WERI-Rb-1 (cell line): ENCODE data around the gene SLC25A21.
"Not testable (repeated sequence)": the region's sequence is repeated elsewhere in the genome, so short reads cannot be mapped to it uniquely, and the experiment has no call there.

Experiments used
- DNase-seq: peaks from one replicate; pipeline ENCODE4 v3.0.0-alpha.2; 2020
- H3K27ac ChIP-seq: fragments of 250-450 bp; sonication (Bioruptor Pico); 2 replicates; pipeline ENCODE4 v1.5.1; 2020; ENCODE audit warnings: mild to moderate bottlenecking, moderate library complexity
- H3K27me3 ChIP-seq: fragments of 250-450 bp; sonication (Bioruptor Pico); 2 replicates; pipeline ENCODE4 v1.5.1; 2021; ENCODE audit warnings: mild to moderate bottlenecking, low read depth, moderate library complexity; ENCODE audit not compliant: insufficient read depth, severe bottlenecking
- H3K36me3 ChIP-seq: fragments of 250-450 bp; sonication (Bioruptor Pico); 2 replicates; pipeline ENCODE4 v1.5.1; 2020; ENCODE audit warnings: mild to moderate bottlenecking, moderate library complexity
- H3K4me3 ChIP-seq: 2 replicates; pipeline ENCODE4 v1.5.1; 2011; ENCODE audit warnings: low read depth, mild to moderate bottlenecking, control low read depth, low read length
- H3K9me3 ChIP-seq: fragments of 250-450 bp; sonication (Bioruptor Pico); 2 replicates; pipeline ENCODE4 v1.5.1; 2021; ENCODE audit warnings: mild to moderate bottlenecking, moderate library complexity; ENCODE audit not compliant: severe bottlenecking
- TF ChIP-seq, protein P1 (sequence below): IDR thresholded peaks from 2 replicates; pipeline ENCODE4 v1.5.1; 2011; ENCODE audit warnings: low read depth, mild to moderate bottlenecking, control low read depth, inconsistent platforms, low read length

SLC25A21 gene

DNA sequence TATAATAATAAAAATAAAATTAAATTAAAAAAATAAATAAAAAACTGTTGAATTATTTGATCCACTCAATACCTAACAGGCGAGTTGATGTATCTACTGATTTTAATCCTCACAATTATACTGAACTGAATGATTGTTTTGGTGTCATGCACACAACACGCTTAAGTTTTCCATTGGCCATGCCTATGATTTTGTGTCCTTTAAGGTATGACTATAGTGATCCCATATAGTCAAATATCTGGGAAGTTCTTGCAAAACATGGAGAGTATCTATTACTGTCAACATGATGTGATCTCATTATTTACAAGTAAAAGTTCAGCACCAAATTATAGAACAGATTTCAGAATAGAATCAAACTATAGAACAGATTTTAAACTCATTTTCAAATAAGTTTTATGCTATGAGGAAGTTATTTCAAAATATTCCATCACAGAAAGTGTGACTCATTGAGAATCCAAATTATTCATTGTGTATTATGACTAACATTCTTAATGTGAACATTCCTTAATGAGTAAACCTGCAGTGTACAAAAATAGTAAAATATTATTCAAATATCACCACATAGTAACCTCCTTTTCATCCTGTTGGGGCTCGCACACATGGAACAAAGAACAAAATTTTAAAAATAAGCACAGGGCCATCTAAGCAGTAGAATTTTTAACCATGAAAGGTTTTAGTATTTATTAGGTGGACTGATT is 190.4 kb downstream of the SLC25A21 start:
- no peak for DNase-seq

DNA sequence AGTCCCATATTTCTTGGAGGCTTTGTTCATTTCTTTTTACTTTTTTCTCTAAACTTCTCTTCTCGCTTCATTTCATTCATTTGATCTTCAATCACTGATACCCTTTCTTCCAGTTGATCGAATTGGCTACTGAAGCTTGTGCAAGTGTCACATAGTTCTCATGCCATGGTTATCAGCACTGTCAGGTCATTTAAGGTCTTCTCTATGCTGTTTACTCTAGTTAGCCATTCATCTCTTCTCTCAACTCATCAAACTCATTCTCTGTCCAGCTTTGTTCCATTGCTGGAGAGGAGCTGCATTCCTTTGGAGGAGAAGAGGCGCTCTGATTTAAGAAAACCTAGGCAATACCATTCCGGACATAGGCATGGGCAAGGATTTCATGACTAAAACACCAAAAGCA is 192.0 kb downstream of the SLC25A21 start:
- H3K27me3 ChIP-seq: peaks cover 31% of the 10 kb centered on the region
- H3K36me3 ChIP-seq, DNase-seq, H3K4me3 ChIP-seq, H3K9me3 ChIP-seq, H3K27ac ChIP-seq: not testable (repeated sequence)

More for the DNA sequence above, 190.4 kb downstream of the SLC25A21 start:
- no peak overlapping the region for H3K4me3 ChIP-seq
- H3K36me3 ChIP-seq: no peaks in the 10 kb centered on the region
- H3K27ac ChIP-seq: no peak overlapping the region
- TF ChIP-seq, protein P1, sequence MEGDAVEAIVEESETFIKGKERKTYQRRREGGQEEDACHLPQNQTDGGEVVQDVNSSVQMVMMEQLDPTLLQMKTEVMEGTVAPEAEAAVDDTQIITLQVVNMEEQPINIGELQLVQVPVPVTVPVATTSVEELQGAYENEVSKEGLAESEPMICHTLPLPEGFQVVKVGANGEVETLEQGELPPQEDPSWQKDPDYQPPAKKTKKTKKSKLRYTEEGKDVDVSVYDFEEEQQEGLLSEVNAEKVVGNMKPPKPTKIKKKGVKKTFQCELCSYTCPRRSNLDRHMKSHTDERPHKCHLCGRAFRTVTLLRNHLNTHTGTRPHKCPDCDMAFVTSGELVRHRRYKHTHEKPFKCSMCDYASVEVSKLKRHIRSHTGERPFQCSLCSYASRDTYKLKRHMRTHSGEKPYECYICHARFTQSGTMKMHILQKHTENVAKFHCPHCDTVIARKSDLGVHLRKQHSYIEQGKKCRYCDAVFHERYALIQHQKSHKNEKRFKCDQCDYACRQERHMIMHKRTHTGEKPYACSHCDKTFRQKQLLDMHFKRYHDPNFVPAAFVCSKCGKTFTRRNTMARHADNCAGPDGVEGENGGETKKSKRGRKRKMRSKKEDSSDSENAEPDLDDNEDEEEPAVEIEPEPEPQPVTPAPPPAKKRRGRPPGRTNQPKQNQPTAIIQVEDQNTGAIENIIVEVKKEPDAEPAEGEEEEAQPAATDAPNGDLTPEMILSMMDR: no peak
- H3K9me3 ChIP-seq: no peaks in the 10 kb centered on the region
- H3K27me3 ChIP-seq: peaks cover 27% of the 10 kb centered on the region

DNA sequence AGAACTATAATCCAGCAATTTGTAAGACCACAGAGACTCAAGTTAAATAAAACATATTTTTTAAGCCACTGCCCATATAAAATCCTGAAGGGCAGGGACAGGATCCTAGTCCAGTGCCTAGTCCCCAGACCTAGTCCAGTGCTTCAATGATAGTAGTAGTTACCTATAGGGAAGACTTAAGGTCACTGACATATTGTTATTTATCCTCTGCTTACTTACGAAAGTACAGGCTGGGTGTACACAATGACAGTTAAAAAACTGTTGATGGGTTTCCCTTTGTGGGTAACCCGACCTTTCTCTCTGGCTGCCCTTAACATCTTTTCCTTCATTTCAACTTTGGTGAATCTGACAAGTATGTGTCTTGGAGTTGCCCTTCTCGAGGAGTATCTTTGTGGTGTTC is 192.5 kb downstream of the SLC25A21 start:
- H3K27me3 ChIP-seq: peaks cover 31% of the 10 kb centered on the region
- TF ChIP-seq, protein P1: no peak
- no peak for DNase-seq
- no peaks in the 10 kb centered on the region for H3K36me3 ChIP-seq
- H3K9me3 ChIP-seq: no peaks in the 10 kb centered on the region
- H3K27ac ChIP-seq: no peak overlapping the region
- no peak overlapping the region for H3K4me3 ChIP-seq

DNA sequence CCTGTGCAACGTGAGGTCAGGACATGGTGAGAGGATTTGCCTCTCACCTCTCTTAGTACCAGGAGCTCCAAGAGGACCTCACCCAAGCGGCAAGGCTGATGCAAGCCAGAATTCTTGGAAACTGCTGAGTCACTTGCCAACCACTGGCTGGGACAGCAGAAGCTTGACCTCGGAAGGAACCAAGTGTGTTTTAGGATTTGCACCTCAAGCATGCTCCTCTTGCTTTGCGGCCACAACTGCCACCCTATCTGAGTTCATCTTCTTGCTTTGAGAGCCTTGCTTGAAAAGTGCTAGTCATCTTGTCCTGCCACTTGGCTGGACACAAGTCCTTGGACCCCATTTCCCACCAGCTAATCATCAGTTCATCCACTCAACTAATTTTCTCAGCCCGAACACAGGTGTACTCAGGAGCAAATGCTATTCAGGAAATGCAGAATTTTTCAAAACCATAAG is 195.8 kb downstream of the SLC25A21 start:
- TF ChIP-seq, protein P1: no peak
- H3K36me3 ChIP-seq: no peaks in the 10 kb centered on the region
- no peak overlapping the region for H3K4me3 ChIP-seq
- peaks cover 38% of the 10 kb centered on the region for H3K27me3 ChIP-seq
- no peaks in the 10 kb centered on the region for H3K9me3 ChIP-seq
- no peak for DNase-seq
- H3K27ac ChIP-seq: no peak overlapping the region

DNA sequence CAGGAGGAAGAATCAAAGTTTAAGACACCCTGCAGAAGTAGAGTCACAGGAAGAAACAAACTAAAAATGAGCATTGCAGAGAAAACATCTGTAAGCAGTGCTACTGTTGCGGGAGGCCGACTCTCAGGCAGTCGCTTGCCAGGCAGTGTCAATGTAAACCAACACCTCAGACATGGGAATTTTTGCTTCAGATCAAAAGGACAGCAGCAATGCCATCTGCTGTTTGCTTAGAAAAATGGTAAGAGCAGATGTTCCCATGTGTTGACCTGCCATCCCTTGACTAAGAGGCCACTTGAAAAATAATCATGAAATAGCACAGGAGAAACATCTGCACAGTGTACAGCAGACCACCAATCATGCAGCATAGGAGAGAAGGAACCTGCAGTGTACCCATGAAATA is 196.6 kb downstream of the SLC25A21 start:
- TF ChIP-seq, protein P1: no peak
- H3K9me3 ChIP-seq: no peaks in the 10 kb centered on the region
- no peak for DNase-seq
- H3K4me3 ChIP-seq: no peak overlapping the region
- no peak overlapping the region for H3K27ac ChIP-seq
- no peaks in the 10 kb centered on the region for H3K36me3 ChIP-seq
- peaks cover 38% of the 10 kb centered on the region for H3K27me3 ChIP-seq

DNA sequence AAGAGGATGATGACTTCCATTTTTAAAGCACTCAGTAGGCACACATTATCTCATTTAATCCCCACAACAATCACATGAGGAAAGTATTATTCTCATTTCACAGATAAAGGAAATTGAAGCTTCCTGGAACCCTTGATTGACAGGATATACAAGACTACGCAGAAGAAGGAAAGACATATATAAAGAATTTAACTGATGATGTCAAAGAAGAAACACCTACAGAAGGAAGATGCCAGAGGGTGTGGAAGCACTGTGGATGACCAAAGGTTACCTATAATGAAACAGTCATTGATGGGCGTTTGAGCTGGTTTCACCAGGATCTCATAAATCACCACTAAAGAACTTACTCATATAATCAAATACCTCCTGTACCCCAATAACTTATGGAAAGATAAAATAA is 197.4 kb downstream of the SLC25A21 start:
- no peak overlapping the region for H3K4me3 ChIP-seq
- no peaks in the 10 kb centered on the region for H3K9me3 ChIP-seq
- TF ChIP-seq, protein P1: no peak
- no peak overlapping the region for H3K27ac ChIP-seq
- DNase-seq: no peak
- no peaks in the 10 kb centered on the region for H3K36me3 ChIP-seq
- peaks cover 45% of the 10 kb centered on the region for H3K27me3 ChIP-seq
